GM12874 (cell line): Measurements from ENCODE around the gene BICD2.

Experiments used
- CTCF ChIP-seq: IDR thresholded peaks from 2 replicates; pipeline ENCODE4 v1.5.1; 2011; ENCODE audit warnings: low read depth, mild to moderate bottlenecking, control low read depth, low read length, moderate library complexity; ENCODE audit not compliant: insufficient read depth

The BICD2 gene

GRCh38 chr9:92717201-92718085 is 47.2 kb downstream of the BICD2 start:
- no peak for TF ChIP-seq CTCF

GRCh38 chr9:92716557-92716956 is 48.1 kb downstream of the BICD2 start:
- peak; percentile 91 for TF ChIP-seq CTCF

- TF ChIP-seq CTCF, result no peak
Measured at GRCh38 chr9:92715488-92716231, 49.0 kb downstream of the BICD2 start.

- no peak for TF ChIP-seq CTCF
Measured at GRCh38 chr9:92714787-92715487, 49.7 kb downstream of the BICD2 start.

- no peak for TF ChIP-seq CTCF
Measured at GRCh38 chr9:92714016-92714415, 50.6 kb downstream of the BICD2 start.

- no peak for TF ChIP-seq CTCF
Measured at GRCh38 chr9:92713528-92713927, 51.1 kb downstream of the BICD2 start.

GRCh38 chr9:92712767-92713166 is 51.9 kb downstream of the BICD2 start:
- no peak for TF ChIP-seq CTCF
